Large intestine (tissue), 3 donors: ENCODE measurements around the gene OLIG2. TPM values are rescaled to one million over a fixed set of nuclear protein-coding genes. Genes with fewer than 3 reads are reported as not detected.

ENCODE experiments used
- DNase-seq, 2 donors: peaks; one replicate each; pipeline versions ENCODE4 v3.0.0 to v3.0.0-alpha.2; 2013
- H3K27ac ChIP-seq: one replicate; pipeline ENCODE4 v1.5.1; 2013; ENCODE audit warnings: low read length
- H3K27me3 ChIP-seq: 2 replicates; pipeline ENCODE4 v1.6.1; 2013; ENCODE audit warnings: low read length; ENCODE audit not compliant: control insufficient read depth, insufficient read depth
- H3K36me3 ChIP-seq: 2 replicates; pipeline ENCODE4 v1.6.1; 2013; ENCODE audit warnings: low read length; ENCODE audit not compliant: control insufficient read depth, insufficient read depth
- H3K4me1 ChIP-seq: one replicate; pipeline ENCODE4 v1.6.1; 2013; ENCODE audit warnings: low read length; ENCODE audit not compliant: control insufficient read depth, insufficient read depth
- H3K4me3 ChIP-seq: one replicate; pipeline ENCODE4 v1.5.1; 2013; ENCODE audit warnings: low read length
- H3K9me3 ChIP-seq: one replicate; pipeline ENCODE4 v1.6.1; 2013; ENCODE audit warnings: mild to moderate bottlenecking, low read depth, low read length, moderate library complexity; ENCODE audit not compliant: control insufficient read depth
- WGBS: methylation state at CpG from one replicate; pipeline ENCODE4 v1.1.5; 2013; ENCODE audit warnings: low lambda C conversion rate; ENCODE audit not compliant: insufficient coverage; 5-methylcytosine and 5-hydroxymethylcytosine counted together
- polyA plus RNA-seq: library from polyadenylated mRNA; unstranded; fragments of 120-200 nt; gene quantifications from one replicate; pipeline ENCODE4 v1.2.1, GENCODE V29; 2013

Gene OLIG2
- polyA plus RNA-seq, 1 donor: not detected

GRCh38 chr21:33046455-33046854 lies 20.7 kb downstream of the OLIG2 start:
- no peaks in the 10 kb centered on the region for H3K9me3 ChIP-seq
- H3K36me3 ChIP-seq: no peaks in the 10 kb centered on the region
- H3K4me3 ChIP-seq: no peak overlapping the region
- no peak overlapping the region for H3K27ac ChIP-seq
- H3K4me1 ChIP-seq: no peaks in the 10 kb centered on the region
- DNase-seq: no peak
- H3K27me3 ChIP-seq: peaks cover 43% of the 10 kb centered on the region
- 40% methylated on average over 1 of the region's 8 CpGs for WGBS

GRCh38 chr21:33047231-33047630 lies 21.5 kb downstream of the OLIG2 start:
- WGBS: no CpG with 5 or more reads among the region's 5 CpGs

GRCh38 chr21:33051925-33052324 lies 26.2 kb downstream of the OLIG2 start:
- H3K4me3 ChIP-seq: no peak overlapping the region
- DNase-seq: no peak
- H3K27ac ChIP-seq: no peak overlapping the region
- peaks cover 50% of the 10 kb centered on the region for H3K27me3 ChIP-seq
- no peaks in the 10 kb centered on the region for H3K36me3 ChIP-seq
- no peaks in the 10 kb centered on the region for H3K4me1 ChIP-seq
- no peaks in the 10 kb centered on the region for H3K9me3 ChIP-seq
- whole genome bisulfite sequencing: 100% methylated on average over 1 of the region's 16 CpGs

More at GRCh38 chr21:33047231-33047630, 21.5 kb downstream of the OLIG2 start:
- no peaks in the 10 kb centered on the region for H3K36me3 ChIP-seq
- peaks cover 47% of the 10 kb centered on the region for H3K27me3 ChIP-seq
- no peak for DNase-seq
- H3K4me3 ChIP-seq: no peak overlapping the region
- no peaks in the 10 kb centered on the region for H3K4me1 ChIP-seq
- no peak overlapping the region for H3K27ac ChIP-seq
- H3K9me3 ChIP-seq: no peaks in the 10 kb centered on the region

GRCh38 chr21:33053951-33054350 lies 28.2 kb downstream of the OLIG2 start:
- Histone ChIP-seq H3K4me1 (no peaks in the 10 kb centered on the region), H3K9me3 (no peaks in the 10 kb centered on the region), H3K27ac (no peak overlapping the region), H3K4me3 (no peak overlapping the region), H3K36me3 (no peaks in the 10 kb centered on the region), H3K27me3 (peaks cover 39% of the 10 kb centered on the region)
- DNase-seq: no peak

GRCh38 chr21:33055991-33056390 lies 30.3 kb downstream of the OLIG2 start:
- DNase-seq: no peak
- WGBS: no CpG with 5 or more reads among the region's 5 CpGs
- H3K27me3 ChIP-seq: peaks cover 51% of the 10 kb centered on the region
- no peak overlapping the region for H3K27ac ChIP-seq
- H3K4me1 ChIP-seq: no peaks in the 10 kb centered on the region
- no peaks in the 10 kb centered on the region for H3K36me3 ChIP-seq
- H3K4me3 ChIP-seq: no peak overlapping the region
- H3K9me3 ChIP-seq: no peaks in the 10 kb centered on the region

- Histone ChIP-seq H3K9me3 (no peaks in the 10 kb centered on the region), H3K27ac (no peak overlapping the region), H3K27me3 (peaks cover 52% of the 10 kb centered on the region), H3K4me1 (no peaks in the 10 kb centered on the region), H3K36me3 (no peaks in the 10 kb centered on the region), H3K4me3 (no peak overlapping the region)
- no CpG with 5 or more reads among the region's 11 CpGs for WGBS
- DNase-seq: no peak
Observed at GRCh38 chr21:33057385-33057940, 31.7 kb downstream of the OLIG2 start.

GRCh38 chr21:33058527-33058926 lies 32.8 kb downstream of the OLIG2 start:
- Histone ChIP-seq H3K36me3 (no peaks in the 10 kb centered on the region), H3K4me1 (no peaks in the 10 kb centered on the region), H3K27me3 (peaks cover 49% of the 10 kb centered on the region), H3K9me3 (no peaks in the 10 kb centered on the region), H3K27ac (no peak overlapping the region), H3K4me3 (no peak overlapping the region)
- DNase-seq: no peak
- no CpG with 5 or more reads among the region's 6 CpGs for WGBS

- DNase-seq: no peak
- no peaks in the 10 kb centered on the region for H3K9me3 ChIP-seq
- no peaks in the 10 kb centered on the region for H3K4me1 ChIP-seq
- H3K27ac ChIP-seq: no peak overlapping the region
- WGBS: no CpG with 5 or more reads among the region's 6 CpGs
- no peaks in the 10 kb centered on the region for H3K36me3 ChIP-seq
- H3K4me3 ChIP-seq: no peak overlapping the region
- peaks cover 53% of the 10 kb centered on the region for H3K27me3 ChIP-seq
Observed at GRCh38 chr21:33058957-33059356, 33.2 kb downstream of the OLIG2 start.

- Histone ChIP-seq H3K4me3 (no peak overlapping the region), H3K36me3 (no peaks in the 10 kb centered on the region), H3K27ac (no peak overlapping the region), H3K27me3 (peaks cover 58% of the 10 kb centered on the region), H3K4me1 (no peaks in the 10 kb centered on the region), H3K9me3 (no peaks in the 10 kb centered on the region)
- no peak for DNase-seq
- WGBS: no CpG with 5 or more reads among the region's 2 CpGs
Observed at GRCh38 chr21:33059380-33059841, 33.7 kb downstream of the OLIG2 start.

- no CpG with 5 or more reads among the region's 4 CpGs for WGBS
Observed at GRCh38 chr21:33061233-33061632, 35.5 kb downstream of the OLIG2 start.

GRCh38 chr21:33063375-33063883 lies 37.7 kb downstream of the OLIG2 start:
- no peak for DNase-seq
- H3K4me1 ChIP-seq: no peaks in the 10 kb centered on the region
- WGBS: no CpG with 5 or more reads among the region's 5 CpGs
- H3K9me3 ChIP-seq: no peaks in the 10 kb centered on the region
- H3K4me3 ChIP-seq: no peak overlapping the region
- H3K27me3 ChIP-seq: peaks cover 78% of the 10 kb centered on the region
- no peak overlapping the region for H3K27ac ChIP-seq
- no peaks in the 10 kb centered on the region for H3K36me3 ChIP-seq

More at GRCh38 chr21:33061233-33061632, 35.5 kb downstream of the OLIG2 start:
- no peak for DNase-seq
- Histone ChIP-seq H3K4me3 (no peak overlapping the region), H3K4me1 (no peaks in the 10 kb centered on the region), H3K27ac (no peak overlapping the region), H3K36me3 (no peaks in the 10 kb centered on the region), H3K9me3 (no peaks in the 10 kb centered on the region), H3K27me3 (peaks cover 63% of the 10 kb centered on the region)
